SK-MEL-5 (cell line): Measurements from ENCODE around the gene HS6ST2. TPM values are rescaled to one million over a fixed set of nuclear protein-coding genes. Genes with fewer than 3 reads are reported as not detected.

ENCODE experiments used
- DNase-seq: peaks from one replicate; pipeline ENCODE4 v3.0.0-alpha.2; 2016; ENCODE audit warnings: low read depth, low spot score
- in situ Hi-C: cut with HindIII; loops from 2 replicates; pipeline ENCODE4 v1.10.0; 2016; ENCODE audit warnings: low sequenced_read_pairs, high pct_unique_total_duplicates, low pct_unique_long_range_greater_than_20kb
- total RNA-seq: library from RNA; depleted of rRNA; stranded (reverse); fragments of >200 nt; shearing (Covaris generic); gene quantifications from 2 replicates; pipeline ENCODE4 v1.2.3, GENCODE V29; 2014

HS6ST2 gene
- total RNA-seq, 1 experiment from 2014 or later: 5.6 TPM

- in situ Hi-C loops: no loop called here
- no peak for DNase-seq
Measured at GRCh38 chrX:132822634-132823012, 135.8 kb downstream of the HS6ST2 start.

- no peak for DNase-seq
- in situ Hi-C loops: no loop called here
Measured at GRCh38 chrX:132821974-132822633, 136.3 kb downstream of the HS6ST2 start.

GRCh38 chrX:132820675-132821074 lies 137.8 kb downstream of the HS6ST2 start:
- no peak for DNase-seq
- in situ Hi-C loops: no loop called here

GRCh38 chrX:132819711-132820264 lies 138.6 kb downstream of the HS6ST2 start:
- no peak for DNase-seq
- in situ Hi-C loops: no loop called here

GRCh38 chrX:132818638-132819037 lies 139.8 kb downstream of the HS6ST2 start:
- no peak for DNase-seq
- in situ Hi-C loops: no loop called here

GRCh38 chrX:132815643-132816042 lies 142.8 kb downstream of the HS6ST2 start:
- DNase-seq: no peak
- in situ Hi-C loops: no loop called here

- no peak for DNase-seq
Measured at GRCh38 chrX:132810964-132811712, 147.3 kb downstream of the HS6ST2 start.

GRCh38 chrX:132810488-132810887 lies 147.9 kb downstream of the HS6ST2 start:
- in situ Hi-C loops: no loop called here
- no peak for DNase-seq

More at GRCh38 chrX:132810964-132811712, 147.3 kb downstream of the HS6ST2 start:
- in situ Hi-C loops: no loop called here

- no peak for DNase-seq
- in situ Hi-C loops: no loop called here
Measured at GRCh38 chrX:132809581-132809980, 148.8 kb downstream of the HS6ST2 start.

- in situ Hi-C loops: no loop called here
Measured at GRCh38 chrX:132807411-132808030, 150.9 kb downstream of the HS6ST2 start.

GRCh38 chrX:132802033-132802432 lies 156.4 kb downstream of the HS6ST2 start:
- DNase-seq: no peak
- in situ Hi-C loops: no loop called here

More at GRCh38 chrX:132807411-132808030, 150.9 kb downstream of the HS6ST2 start:
- DNase-seq: no peak

GRCh38 chrX:132795181-132795580 lies 163.2 kb downstream of the HS6ST2 start:
- no peak for DNase-seq
- in situ Hi-C loops: loop anchor here (25.0 kb wide), 1 partner anchor 117 kb away; no protein-coding TSS in a partner anchor

GRCh38 chrX:132791714-132792113 lies 166.7 kb downstream of the HS6ST2 start:
- DNase-seq: no peak
- in situ Hi-C loops: loop anchor here (25.0 kb wide), 1 partner anchor 121 kb away; no protein-coding TSS in a partner anchor

- no peak for DNase-seq
- in situ Hi-C loops: loop anchor here (25.0 kb wide), 1 partner anchor 122 kb away; no protein-coding TSS in a partner anchor
Measured at GRCh38 chrX:132790329-132790728, 168.1 kb downstream of the HS6ST2 start.

GRCh38 chrX:132786217-132786616 lies 172.2 kb downstream of the HS6ST2 start:
- no peak for DNase-seq
- in situ Hi-C loops: loop anchor here (25.0 kb wide), 1 partner anchor 126 kb away; no protein-coding TSS in a partner anchor

- in situ Hi-C loops: loop anchor here (25.0 kb wide), 1 partner anchor 133 kb away; no protein-coding TSS in a partner anchor
- DNase-seq: no peak
Measured at GRCh38 chrX:132778917-132779316, 179.5 kb downstream of the HS6ST2 start.

- in situ Hi-C loops: loop anchor here (25.0 kb wide), 1 partner anchor 136 kb away; no protein-coding TSS in a partner anchor
- DNase-seq: no peak
Measured at GRCh38 chrX:132776486-132777210, 181.8 kb downstream of the HS6ST2 start.
